GM23248 (cell line): ENCODE measurements around the gene OR2F1. TPM values are rescaled to one million over a fixed set of nuclear protein-coding genes. Genes with fewer than 3 reads are reported as not detected.

Source experiments
- DNase-seq: peaks from one replicate; pipeline ENCODE4 v3.0.0-alpha.2; 2015
- H2AFZ ChIP-seq: fragments of 200-600 bp; sonication (generic); 2 replicates; pipeline ENCODE4 v1.6.1; 2016; ENCODE audit warnings: antibody characterized with exemption
- H3F3A ChIP-seq: fragments of 200-600 bp; sonication (generic); 2 replicates; pipeline ENCODE4 v1.6.1; 2016; ENCODE audit warnings: mild to moderate bottlenecking, antibody characterized with exemption, mixed run types; ENCODE audit not compliant: insufficient read depth
- H3K27ac ChIP-seq: fragments of 200-600 bp; sonication (generic); 2 replicates; pipeline ENCODE4 v1.5.1; 2016; ENCODE audit warnings: mild to moderate bottlenecking
- H3K27me3 ChIP-seq: fragments of 200-600 bp; sonication (generic); replicated peaks from 2 replicates; pipeline ENCODE4 v1.6.1; 2016; ENCODE audit warnings: mild to moderate bottlenecking; ENCODE audit not compliant: insufficient read depth
- H3K36me3 ChIP-seq: fragments of 200-600 bp; sonication (generic); 2 replicates; pipeline ENCODE4 v1.6.1; 2016; ENCODE audit warnings: low read depth, mild to moderate bottlenecking
- H3K4me1 ChIP-seq: fragments of 200-600 bp; sonication (generic); 2 replicates; pipeline ENCODE4 v1.6.1; 2016; ENCODE audit warnings: mild to moderate bottlenecking; ENCODE audit not compliant: insufficient read depth
- H3K4me2 ChIP-seq: fragments of 200-600 bp; sonication (generic); one replicate; pipeline ENCODE4 v1.6.1; 2016; ENCODE audit warnings: mild to moderate bottlenecking; ENCODE audit not compliant: unreplicated experiment
- H3K4me3 ChIP-seq: fragments of 200-600 bp; sonication (generic); 2 replicates; pipeline ENCODE4 v1.5.1; 2016; ENCODE audit warnings: mild to moderate bottlenecking
- H3K79me2 ChIP-seq: fragments of 200-600 bp; sonication (generic); 2 replicates; pipeline ENCODE4 v1.6.1; 2016; ENCODE audit warnings: mild to moderate bottlenecking; ENCODE audit not compliant: insufficient read depth
- H3K9ac ChIP-seq: fragments of 200-600 bp; sonication (generic); 2 replicates; pipeline ENCODE4 v1.6.1; 2016; ENCODE audit warnings: mild to moderate bottlenecking
- H3K9me2 ChIP-seq: fragments of 200-600 bp; sonication (generic); 2 replicates; pipeline ENCODE4 v1.6.1; 2016; ENCODE audit warnings: mixed run types, mild to moderate bottlenecking, moderate library complexity; ENCODE audit not compliant: insufficient read depth
- H3K9me3 ChIP-seq: fragments of 200-600 bp; sonication (generic); one replicate; pipeline ENCODE4 v1.6.1; 2017; ENCODE audit warnings: low read depth
- H4K20me1 ChIP-seq: fragments of 200-600 bp; sonication (generic); 2 replicates; pipeline ENCODE4 v1.6.0; 2016; ENCODE audit not compliant: insufficient read depth
- EZH2 ChIP-seq: fragments of 200-600 bp; sonication (generic); IDR thresholded peaks from 2 replicates; pipeline ENCODE4 v1.6.1; 2018; ENCODE audit warnings: antibody characterized with exemption, mild to moderate bottlenecking; ENCODE audit not compliant: insufficient read depth, poor library complexity, severe bottlenecking
- EZH2phosphoT487 ChIP-seq: fragments of 200-600 bp; sonication (generic); IDR thresholded peaks from 2 replicates; pipeline ENCODE4 v1.6.1; 2018; ENCODE audit warnings: antibody characterized with exemption, moderate library complexity, mild to moderate bottlenecking, low read depth; ENCODE audit not compliant: insufficient read depth
- WGBS, 2 experiments: methylation state at CpG; one replicate each; pipeline ENCODE4 v1.1.6; 2015 to 2017; ENCODE audit warnings: low lambda C conversion rate in 2 of 2, low coverage in 1 of 2; ENCODE audit errors: missing lambda C conversion rate in 2 of 2; 5-methylcytosine and 5-hydroxymethylcytosine counted together
- in situ Hi-C: fragments of 300-500 bp; cut with MboI; formaldehyde crosslinking; loops from 2 replicates; pipeline ENCODE4 v1.15.0; 2020
- polyA plus RNA-seq: library from polyadenylated mRNA; unstranded; fragments of >200 nt; fragmentation: Nextera tagmentation; extraction: Ambion mirVana; gene quantifications from 2 replicates; pipeline ENCODE4 v1.2.1, GENCODE V29; 2016
- total RNA-seq: library from RNA; depleted of rRNA; stranded (reverse); fragments of >200 nt; shearing (Covaris generic); gene quantifications from 2 replicates; pipeline ENCODE4 v1.2.3, GENCODE V29; 2014

The OR2F1 gene
- total and polyA plus RNA-seq, 2 experiments from 2014 or later: not detected

DNA sequence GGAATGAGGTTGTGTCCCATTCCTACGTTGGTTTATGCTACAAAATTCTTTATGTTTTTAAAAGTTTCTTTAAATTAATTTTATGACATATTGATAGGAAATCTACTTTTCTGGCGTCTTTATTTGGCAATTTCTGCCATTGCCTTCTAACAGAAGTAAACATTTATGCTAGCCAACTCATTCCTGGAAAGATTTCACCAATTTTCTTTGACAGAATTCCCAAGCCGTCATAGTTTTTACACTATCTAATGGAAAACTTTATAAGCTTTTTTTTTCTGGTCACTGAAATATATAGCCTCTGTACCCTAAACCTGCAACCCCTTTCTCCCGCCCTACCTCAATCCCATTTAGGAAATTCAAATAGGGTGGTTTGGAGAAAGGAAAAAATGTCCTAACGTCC lies 46.5 kb upstream of the OR2F1 start:
- Histone ChIP-seq H3K9ac (no peak overlapping the region), H3K27me3 (no peaks in the 10 kb centered on the region), H2AFZ (no peak overlapping the region), H3K4me2 (no peak overlapping the region), H3K4me1 (peaks cover 25% of the 10 kb centered on the region), H3K36me3 (no peaks in the 10 kb centered on the region), H3K9me2 (no peaks in the 10 kb centered on the region), H3K27ac (no peak overlapping the region), H3F3A (peaks cover 15% of the 10 kb centered on the region), H3K9me3 (no peaks in the 10 kb centered on the region), H4K20me1 (no peaks in the 10 kb centered on the region), H3K79me2 (no peaks in the 10 kb centered on the region), H3K4me3 (no peak overlapping the region)
- no peak for TF ChIP-seq EZH2phosphoT487
- TF ChIP-seq EZH2: no peak
- in situ Hi-C loops: no loop called here
- WGBS, 2 experiments: 29 to 32% methylated on average over 5 of the region's 5 CpGs
- no peak for DNase-seq

DNA sequence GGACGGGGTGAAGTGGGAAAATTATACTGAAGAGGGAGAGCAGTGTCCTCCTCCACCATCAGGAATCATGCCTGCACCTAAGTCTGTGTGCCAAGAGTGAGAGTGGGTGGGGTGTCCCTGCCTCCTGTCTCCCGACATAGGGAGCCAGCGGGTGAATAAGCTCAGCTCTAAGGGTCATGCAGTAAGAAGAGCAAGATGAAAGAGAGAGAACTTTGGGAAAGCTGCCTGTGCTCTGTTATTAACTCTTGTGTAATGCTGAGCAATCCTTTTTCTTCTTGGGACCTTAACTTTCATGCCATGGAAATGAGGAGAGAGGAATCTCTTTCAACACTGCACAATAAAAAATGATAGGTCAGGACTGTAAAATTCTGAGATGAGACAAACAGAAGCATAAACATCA lies 44.8 kb upstream of the OR2F1 start:
- Histone ChIP-seq H3K9ac (peak overlapping the region; percentile 37; the same call in 1 of the 2 replicates), H3F3A (peaks cover 15% of the 10 kb centered on the region), H2AFZ (peak overlapping the region; percentile 58), H3K27me3 (no peaks in the 10 kb centered on the region), H3K36me3 (no peaks in the 10 kb centered on the region), H3K4me2 (peak overlapping the region; percentile 56), H3K4me3 (no peak overlapping the region), H3K79me2 (no peaks in the 10 kb centered on the region), H3K27ac (peak overlapping the region; percentile 78), H4K20me1 (no peaks in the 10 kb centered on the region), H3K4me1 (peaks cover 25% of the 10 kb centered on the region), H3K9me2 (no peaks in the 10 kb centered on the region), H3K9me3 (no peaks in the 10 kb centered on the region)
- TF ChIP-seq EZH2 (no peak), EZH2phosphoT487 (no peak)
- 24 to 37% methylated on average over 3 of the region's 3 CpGs for WGBS, 2 experiments
- in situ Hi-C loops: no loop called here
- DNase-seq: peak; percentile 78

DNA sequence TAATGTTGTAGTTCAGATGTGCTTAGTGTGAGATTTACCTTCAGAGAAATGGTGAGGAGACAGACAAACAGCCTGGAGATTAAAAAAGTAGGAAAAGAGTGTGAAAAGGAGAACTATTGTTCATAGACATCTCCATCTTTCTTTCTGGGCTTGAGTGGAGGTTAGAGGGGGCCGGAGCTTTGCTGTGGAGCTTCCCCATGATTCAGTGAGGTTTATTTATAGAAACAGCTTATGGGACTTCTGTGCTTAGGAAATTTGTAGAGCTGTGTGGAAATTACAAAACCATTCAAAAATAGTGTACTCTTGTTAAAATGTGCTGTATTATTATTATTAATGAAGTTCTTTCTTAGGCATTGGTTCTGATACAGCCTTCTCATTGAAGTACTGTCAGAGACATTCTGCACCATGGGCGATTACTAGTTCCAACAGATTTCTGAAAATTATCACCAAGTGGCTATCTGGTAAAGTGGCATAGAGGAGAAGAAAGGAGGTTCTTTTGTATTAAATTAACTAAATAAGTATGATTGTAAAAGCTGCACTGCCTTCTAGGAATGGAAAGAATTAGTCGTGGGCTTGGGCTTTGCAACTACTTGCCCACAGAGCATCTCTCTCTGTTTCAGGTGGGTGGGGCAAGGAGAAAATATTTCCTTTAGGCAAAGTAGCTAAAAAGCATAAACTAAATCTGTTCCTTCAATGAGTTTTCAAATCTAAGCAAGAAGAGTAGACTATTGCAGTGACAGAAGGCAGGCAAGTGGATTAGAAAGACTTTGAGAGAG lies 44.0 kb upstream of the OR2F1 start:
- peak; percentile 61 for DNase-seq
- Histone ChIP-seq H3K9ac (peak overlapping the region; percentile 37; the same call in 1 of the 2 replicates), H3K36me3 (no peaks in the 10 kb centered on the region), H3K4me1 (peaks cover 18% of the 10 kb centered on the region), H3K4me2 (peak overlapping the region; percentile 56), H3K4me3 (no peak overlapping the region), H3K9me2 (no peaks in the 10 kb centered on the region), H2AFZ (peak overlapping the region; percentile 58), H4K20me1 (no peaks in the 10 kb centered on the region), H3K27me3 (no peaks in the 10 kb centered on the region), H3K9me3 (no peaks in the 10 kb centered on the region), H3K27ac (peak overlapping the region; percentile 78), H3F3A (peaks cover 15% of the 10 kb centered on the region), H3K79me2 (no peaks in the 10 kb centered on the region)
- in situ Hi-C loops: no loop called here
- TF ChIP-seq EZH2phosphoT487 (no peak), EZH2 (no peak)
- WGBS, 2 experiments: 38 to 40% methylated on average over 3 of the region's 3 CpGs

DNA sequence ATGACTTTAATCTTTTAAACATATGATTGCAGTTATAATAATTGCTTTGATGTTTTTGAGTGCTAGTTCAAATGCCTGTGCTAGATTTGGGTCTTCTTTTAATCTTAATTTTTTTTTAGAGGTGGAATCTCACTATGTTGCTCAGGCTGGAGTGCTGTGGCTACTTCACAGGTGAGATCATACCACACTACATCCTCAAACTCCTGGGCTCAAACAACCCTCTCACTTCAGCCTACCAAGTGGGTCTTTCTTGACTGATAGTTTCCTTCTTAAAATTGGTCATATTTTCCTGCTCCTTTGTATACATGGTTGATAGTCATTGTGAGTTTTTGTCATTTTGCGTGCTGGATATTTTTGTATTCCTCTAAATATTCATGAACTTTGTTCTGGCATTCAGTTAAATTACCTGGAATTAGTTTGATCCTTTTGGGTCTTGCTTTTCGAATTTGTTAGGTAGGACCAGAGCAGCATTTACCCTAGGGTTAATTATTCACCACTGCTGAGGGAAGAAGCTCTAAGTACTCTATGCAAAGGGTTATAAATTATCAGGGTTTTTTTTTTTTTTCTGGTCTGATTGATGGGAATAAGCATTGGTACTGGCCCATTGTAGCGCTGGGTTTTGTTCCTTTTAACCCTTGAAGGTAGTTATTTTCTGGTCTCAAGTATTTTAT lies 40.6 kb upstream of the OR2F1 start:
- TF ChIP-seq EZH2phosphoT487 (no peak), EZH2 (no peak)
- Histone ChIP-seq H2AFZ (no peak overlapping the region), H3K9me3 (no peaks in the 10 kb centered on the region), H3F3A (peaks cover 15% of the 10 kb centered on the region), H3K27me3 (no peaks in the 10 kb centered on the region), H3K36me3 (no peaks in the 10 kb centered on the region), H3K27ac (no peak overlapping the region), H3K79me2 (no peaks in the 10 kb centered on the region), H3K4me3 (no peak overlapping the region), H3K4me2 (no peak overlapping the region), H4K20me1 (no peaks in the 10 kb centered on the region), H3K9me2 (no peaks in the 10 kb centered on the region), H3K9ac (no peak overlapping the region), H3K4me1 (peaks cover 18% of the 10 kb centered on the region)
- no peak for DNase-seq
- WGBS, 2 experiments: 81 to 88% methylated on average over 3 of the region's 3 CpGs
- in situ Hi-C loops: no loop called here
